Ovary (tissue), 9 donors: ENCODE measurements around the gene THADA. TPM values are rescaled to one million over a fixed set of nuclear protein-coding genes. Genes with fewer than 3 reads are reported as not detected.

ENCODE experiments used
- DNase-seq, 5 donors: peaks; one replicate each; pipeline ENCODE4 v3.0.0-alpha.2; 2019 to 2020
- H3K27ac ChIP-seq, 2 donors: fragments of 200-600 bp; one replicate each; pipeline versions ENCODE4 v1.5.1 to v1.8.0; 2019 to 2022
- H3K27me3 ChIP-seq: fragments of 200-600 bp; one replicate; pipeline ENCODE4 v1.8.0; 2022
- H3K36me3 ChIP-seq: fragments of 200-600 bp; sonication (generic); one replicate; pipeline ENCODE4 v1.5.1; 2019
- H3K4me1 ChIP-seq: one replicate; pipeline ENCODE4 v1.8.1; 2013; ENCODE audit warnings: mild to moderate bottlenecking, moderate library complexity; ENCODE audit not compliant: insufficient read depth
- H3K4me3 ChIP-seq: fragments of 200-600 bp; sonication (generic); one replicate; pipeline ENCODE4 v1.5.1; 2017
- H3K9me3 ChIP-seq, 2 donors: fragments of 200-600 bp in 1 of 2; sonication (generic) in 1 of 2; one replicate each; pipeline versions ENCODE4 v1.5.1 to v1.8.1; 2013 to 2019; ENCODE audit warnings: mild to moderate bottlenecking in 1 of 2, moderate library complexity in 1 of 2
- CTCF ChIP-seq, 3 donors: fragments of 450-650 bp in 2 of 3; fragments of 200-600 bp in 1 of 3; IDR thresholded peaks; one replicate each; pipeline versions ENCODE4 v1.5.1 to v1.8.0; 2016 to 2022; ENCODE audit warnings: antibody characterized with exemption in 3 of 3, mild to moderate bottlenecking in 1 of 3
- EP300 ChIP-seq: sonication (generic); formaldehyde crosslinking; IDR thresholded peaks from one replicate; pipeline ENCODE4 v1.6.1; 2017; ENCODE audit warnings: antibody characterized with exemption
- POLR2A ChIP-seq: fragments of 450-650 bp; IDR thresholded peaks from one replicate; pipeline ENCODE4 v1.6.1; 2017; ENCODE audit warnings: antibody characterized with exemption, mild to moderate bottlenecking, moderate library complexity
- WGBS, 3 donors: extraction: QIAGEN DNeasy Blood & Tissue Kit in 1 of 3; methylation state at CpG; one replicate each; pipeline versions ENCODE4 v1.1.5 to v1.1.7; 2013 to 2017; 5-methylcytosine and 5-hydroxymethylcytosine counted together
- intact Hi-C, 4 donors: fragments of 100-400 bp; cut with DNase I; formaldehyde crosslinking; loops; one replicate each; pipeline versions ENCODE4 v1.11.0 to v1.15.1; 2022 to 2023
- polyA plus RNA-seq, 2 donors: library from polyadenylated mRNA; stranded (reverse); fragments of 200-250 nt in 1 of 2; fragments of 350-450 nt in 1 of 2; fragmentation: Illumina TruSeq in 1 of 2; extraction: RNeasy Lipid Tissue Mini Kit (QIAGEN cat#74804) in 1 of 2; gene quantifications; one replicate each; pipeline ENCODE4 v1.2.3, GENCODE V29; 2013 to 2014
- total RNA-seq, 7 donors: library from RNA; depleted of rRNA in 2 of 7; stranded (reverse); fragments of >200 nt in 2 of 7; fragmentation: NEBNext Ultra II Directional in 3 of 7; extraction: Animal tissue kit (Norgen Biotek cat#: 25700) in 3 of 7; gene quantifications; one replicate each; pipeline versions ENCODE4 v1.1.0 to v1.2.4, GENCODE V29; 2016 to 2023
- donor health status: DM: no; HTN: no; CAD: no; lungs with moderate emphysema.
- donor health status: DM: no; HTN: no; CAD: no.
- donor health status: Bipolar disorder and iron deficiency.
- donor health status: DM: yes; HTN: yes; CAD: no.
- donor health status: DM: no; HTN: no; CAD: no.
- donor health status: DM: yes; HTN: yes; CAD: no.

The THADA gene
- total and polyA plus RNA-seq, 9 donors, result 14.0 to 46.8 (median 28.6) TPM

DNA sequence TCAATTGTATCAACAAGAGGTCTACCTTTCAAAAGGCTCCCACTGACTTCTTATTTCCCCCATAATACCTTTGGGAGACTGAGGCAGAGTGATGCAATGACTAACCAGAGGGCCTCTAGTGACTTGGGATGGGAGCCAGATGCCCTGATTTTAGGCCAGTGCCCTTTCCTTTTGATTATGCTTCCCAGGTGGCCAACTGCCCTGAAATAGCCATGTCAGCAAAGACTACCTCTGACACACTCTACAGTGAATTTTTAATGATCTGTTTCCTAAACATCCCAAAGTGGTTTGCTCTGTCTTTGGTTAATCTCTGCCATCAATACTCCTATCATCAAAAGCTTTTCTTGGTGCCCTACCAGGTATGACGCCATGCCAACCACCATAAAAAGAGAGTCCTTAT, 303.5 kb downstream of the THADA start:
- Histone ChIP-seq H3K27ac (no peak overlapping the region), H3K4me1 (peaks cover 2% of the 10 kb centered on the region), H3K4me3 (no peak overlapping the region), H3K27me3 (no peaks in the 10 kb centered on the region), H3K9me3 (no peaks in the 10 kb centered on the region), H3K36me3 (no peaks in the 10 kb centered on the region)
- no peak for DNase-seq
- intact Hi-C loops, result no loop called here
- 82 to 100% (median 98%) methylated on average over 1 of the region's 1 CpG for WGBS, 3 donors
- TF ChIP-seq CTCF (IDR thresholded peaks at IDR 0.05), result no peak
- TF ChIP-seq POLR2A, result no peak
- TF ChIP-seq EP300, result no peak

DNA sequence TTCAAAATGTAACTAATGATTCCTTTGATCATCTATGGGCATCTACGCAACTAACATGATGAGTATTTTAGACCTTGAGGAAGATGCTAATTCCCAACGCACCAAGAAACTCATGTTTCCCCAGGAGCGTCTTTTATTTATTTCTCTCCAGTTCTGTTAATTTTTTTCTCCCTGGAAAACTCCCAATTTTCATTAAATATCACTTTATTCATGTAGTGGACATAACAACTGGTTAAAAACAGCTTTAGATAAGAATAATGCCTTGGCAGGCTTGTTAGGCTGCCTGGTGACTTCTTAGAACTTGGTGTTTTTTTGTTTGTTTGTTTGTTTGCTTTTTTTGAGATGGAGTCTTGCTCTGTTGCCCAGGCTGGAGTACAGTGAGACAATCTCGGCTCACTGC, 306.5 kb downstream of the THADA start:
- intact Hi-C loops, result no loop called here
- Histone ChIP-seq H3K9me3 (no peaks in the 10 kb centered on the region), H3K27ac (no peak overlapping the region), H3K4me1 (peaks cover 2% of the 10 kb centered on the region), H3K27me3 (no peaks in the 10 kb centered on the region), H3K4me3 (no peak overlapping the region), H3K36me3 (no peaks in the 10 kb centered on the region)
- no peak for TF ChIP-seq POLR2A
- no peak for TF ChIP-seq EP300
- no peak for TF ChIP-seq CTCF (IDR thresholded peaks at IDR 0.05)
- no peak for DNase-seq
- 72 to 77% (median 76%) methylated on average over 4 of the region's 4 CpGs for WGBS, 3 donors

GRCh38 chr2:43288417-43289305, 307.2 kb downstream of the THADA start:
- Histone ChIP-seq H3K4me1 (peaks cover under 1% of the 10 kb centered on the region), H3K27ac (no peak overlapping the region), H3K27me3 (no peaks in the 10 kb centered on the region), H3K36me3 (no peaks in the 10 kb centered on the region), H3K9me3 (no peaks in the 10 kb centered on the region), H3K4me3 (no peak overlapping the region)
- WGBS, 3 donors, result 88 to 91% (median 90%) methylated on average over 4 of the region's 4 CpGs
- intact Hi-C loops, result no loop called here
- TF ChIP-seq POLR2A, result no peak
- TF ChIP-seq EP300, result no peak
- TF ChIP-seq CTCF (IDR thresholded peaks at IDR 0.05), result no peak
- DNase-seq, result no peak

DNA sequence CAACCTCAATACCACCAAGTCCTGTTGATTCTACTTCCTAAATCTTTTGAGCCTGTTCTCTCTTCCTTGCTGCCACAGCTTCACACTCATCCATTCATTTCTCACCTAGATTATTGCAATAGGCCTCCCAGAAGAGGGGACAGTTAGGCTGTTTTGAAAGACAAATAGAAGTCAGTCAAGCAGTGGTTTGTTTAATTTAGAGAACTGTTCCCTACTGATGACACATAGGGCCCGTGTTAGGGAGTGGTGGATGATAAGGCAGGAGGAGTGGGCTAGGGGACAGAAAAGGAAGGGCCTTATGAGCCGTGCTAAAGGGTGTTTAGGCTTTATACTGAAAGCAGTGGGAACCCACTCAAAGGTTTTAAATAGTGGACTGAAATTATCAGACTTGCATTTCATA, 309.9 kb downstream of the THADA start:
- no peak overlapping the region for H3K27ac ChIP-seq
- H3K27me3 ChIP-seq, result no peaks in the 10 kb centered on the region
- no peaks in the 10 kb centered on the region for H3K4me1 ChIP-seq
- intact Hi-C loops, result no loop called here
- TF ChIP-seq POLR2A (no peak), EP300 (no peak), CTCF (IDR thresholded peaks at IDR 0.05) (no peak)
- no peaks in the 10 kb centered on the region for H3K9me3 ChIP-seq
- no peak for DNase-seq
- WGBS, 3 donors, result 91 to 93% (median 91%) methylated on average over 2 of the region's 2 CpGs
- H3K4me3 ChIP-seq, result no peak overlapping the region
- H3K36me3 ChIP-seq, result no peaks in the 10 kb centered on the region
